Measurements from ENCODE around the gene ZNF189.

The ZNF189 gene

GRCh38 chr9:101457003-101457402 is 58.4 kb downstream of the ZNF189 start:
- FAIRE-seq: no peak

- FAIRE-seq: peak; percentile 47
These were observed 60.4 kb downstream of the ZNF189 start for GRCh38 chr9:101458963-101459631.
